ENCODE results near the gene PRKAR2B. TPM values are rescaled to one million over a fixed set of nuclear protein-coding genes. Genes with fewer than 3 reads are reported as not detected.

Gene PRKAR2B
- total and polyA plus RNA-seq, 2 of the 4 experiments (the other 2 are of a cell fraction): 3.0 to 3.1 TPM

GRCh38 chr7:107115762-107116540 is 71.4 kb downstream of the PRKAR2B start:
- no peak overlapping the region for H3K23ac ChIP-seq (ENCODE audit: low read depth, low read length)
- no peak overlapping the region for H2AK9ac ChIP-seq (replicated peaks; ENCODE audit: low read depth, low read length, poor library complexity)
- H4K91ac ChIP-seq (ENCODE audit: insufficient read depth, low read depth, low read length): no peak overlapping the region
- H3K4me3 ChIP-seq (ENCODE audit: insufficient read depth, low read depth, low read length): no peak overlapping the region
- H3K27me3 ChIP-seq (ENCODE audit: control insufficient read depth, insufficient read depth, low read length): no peaks in the 10 kb centered on the region
- no peak overlapping the region for H2AK5ac ChIP-seq (ENCODE audit: low read depth, low read length)
- no peaks in the 10 kb centered on the region for H4K20me1 ChIP-seq (ENCODE audit: insufficient read depth, low read length)
- H3K56ac ChIP-seq (ENCODE audit: extremely low read depth, insufficient read depth, low read length): no peak overlapping the region
- ChIA-PET CTCF (no interaction called here), POLR2A (ENCODE audit: unreplicated experiment) (no interaction called here)
- no peak overlapping the region for H3K27ac ChIP-seq (ENCODE audit: insufficient read depth, low read length)
- ATAC-seq (ENCODE audit: low read depth): no peak
- peaks cover 7% of the 10 kb centered on the region for H3K4me1 ChIP-seq (ENCODE audit: control insufficient read depth, insufficient read depth, low read length)
- no peak overlapping the region for H2AFZ ChIP-seq (replicated peaks; ENCODE audit: low read length, poor library complexity)
- no peaks in the 10 kb centered on the region for H3K9me3 ChIP-seq (ENCODE audit: control insufficient read depth, insufficient read depth, low read length)
- no peak overlapping the region for H3K4ac ChIP-seq (ENCODE audit: low read depth, low read length)
- no peak overlapping the region for H2BK120ac ChIP-seq (ENCODE audit: low read depth, low read length)
- DNase-seq: no peak
- H3K79me1 ChIP-seq (ENCODE audit: low read depth in 1 of 2, low read length in 2 of 2): peaks cover 0 to 9% of the 10 kb centered on the region in 2 experiments; a peak in 2 of 4 replicates
- no peak overlapping the region for H4K8ac ChIP-seq (ENCODE audit: low read depth in 2 of 2, low read length in 2 of 2)
- peaks cover 4% of the 10 kb centered on the region for H3K9me1 ChIP-seq (ENCODE audit: insufficient read depth, low read length)
- H2BK15ac ChIP-seq (ENCODE audit: low read depth, low read length): no peak overlapping the region
- H3K14ac ChIP-seq (replicated peaks; ENCODE audit: low read depth, low read length): no peak overlapping the region
- no peak overlapping the region for H2BK20ac ChIP-seq (ENCODE audit: low read depth, low read length)
- no peak overlapping the region for H4K5ac ChIP-seq (ENCODE audit: low read depth, low read length)
- H2BK5ac ChIP-seq (ENCODE audit: low read depth, low read length, poor library complexity, severe bottlenecking): no peak overlapping the region
- H3K9ac ChIP-seq (ENCODE audit: low read depth, low read length): no peak overlapping the region
- dilution Hi-C loops (cut with HindIII; ENCODE audit: low sequenced_read_pairs, unreplicated experiment): no loop called here
- TF ChIP-seq CEBPB (IDR thresholded peaks at IDR 0.05; ENCODE audit: low read depth, low read length): 0 out of 2 replicates have a peak, but pooled peaks have one; percentile 7
- no peak for TF ChIP-seq CHD1 (IDR thresholded peaks at IDR 0.05; ENCODE audit: low read depth, low read length)
- in situ Hi-C loops (cut with MboI; ENCODE audit: low sequenced_read_pairs): no loop called here
- no peaks in the 10 kb centered on the region for H3K36me3 ChIP-seq (ENCODE audit: control insufficient read depth, insufficient read depth, low read length)
- H3K18ac ChIP-seq (ENCODE audit: low read depth, low read length): no peak overlapping the region
- BruUV-seq (replicated peaks): no TSS peak
- no peak overlapping the region for H3K4me2 ChIP-seq (ENCODE audit: low read depth, low read length)
- intact Hi-C loops (cut with micrococcal nuclease): no loop called here
- WGBS, 2 experiments (ENCODE audit: extremely low coverage in 2 of 2, insufficient read length in 1 of 2): no CpG with 5 or more reads among the region's 7 CpGs

Measured in IMR-90 (cell line).